SK-N-MC (cell line): ENCODE data around the gene GNB3.
"Not testable (repeated sequence)": the region's sequence is repeated elsewhere in the genome, so short reads cannot be mapped to it uniquely, and the experiment has no call there.

Source experiments
- DNase-seq: peaks from one replicate; pipeline ENCODE4 v3.0.0-alpha.2; 2011; ENCODE audit warnings: low read depth, low spot score
- H3K27ac ChIP-seq: fragments of 200-600 bp; sonication (generic); 2 replicates; pipeline ENCODE4 v1.5.1; 2016; ENCODE audit warnings: mixed run types
- H3K36me3 ChIP-seq: fragments of 200-600 bp; sonication (generic); 2 replicates; pipeline ENCODE4 v1.6.1; 2017; ENCODE audit warnings: antibody characterized with exemption, low read length, mixed read lengths; ENCODE audit not compliant: insufficient read depth
- H3K4me3 ChIP-seq: fragments of 200-600 bp; sonication (generic); 2 replicates; pipeline ENCODE4 v1.5.1; 2016
- H3K9ac ChIP-seq: fragments of 200-600 bp; sonication (generic); 2 replicates; pipeline ENCODE4 v1.8.0; 2017; ENCODE audit warnings: mixed run types, mixed read lengths; ENCODE audit not compliant: insufficient read length
- H3K9me3 ChIP-seq: fragments of 200-600 bp; sonication (generic); 2 replicates; pipeline ENCODE4 v1.6.1; 2017; ENCODE audit warnings: low read depth, mild to moderate bottlenecking, antibody characterized with exemption, low read length, moderate library complexity, mixed read lengths
- EZH2 ChIP-seq: fragments of 200-600 bp; sonication (generic); IDR thresholded peaks from one replicate; pipeline ENCODE4 v1.6.1; 2017; ENCODE audit warnings: antibody characterized with exemption
- FOXP2 ChIP-seq: optimal IDR thresholded peaks from 2 replicates; pipeline ENCODE3; 2011; ENCODE audit warnings: mild to moderate bottlenecking, moderate library complexity; ENCODE audit not compliant: insufficient read depth; ENCODE audit errors: extremely low read length, control extremely low read depth
- POLR2AphosphoS5 ChIP-seq: IDR thresholded peaks from 2 replicates; pipeline ENCODE4 v1.6.1; 2012; ENCODE audit warnings: mild to moderate bottlenecking, low read depth, low read length, borderline replicate concordance

The GNB3 gene

DNA sequence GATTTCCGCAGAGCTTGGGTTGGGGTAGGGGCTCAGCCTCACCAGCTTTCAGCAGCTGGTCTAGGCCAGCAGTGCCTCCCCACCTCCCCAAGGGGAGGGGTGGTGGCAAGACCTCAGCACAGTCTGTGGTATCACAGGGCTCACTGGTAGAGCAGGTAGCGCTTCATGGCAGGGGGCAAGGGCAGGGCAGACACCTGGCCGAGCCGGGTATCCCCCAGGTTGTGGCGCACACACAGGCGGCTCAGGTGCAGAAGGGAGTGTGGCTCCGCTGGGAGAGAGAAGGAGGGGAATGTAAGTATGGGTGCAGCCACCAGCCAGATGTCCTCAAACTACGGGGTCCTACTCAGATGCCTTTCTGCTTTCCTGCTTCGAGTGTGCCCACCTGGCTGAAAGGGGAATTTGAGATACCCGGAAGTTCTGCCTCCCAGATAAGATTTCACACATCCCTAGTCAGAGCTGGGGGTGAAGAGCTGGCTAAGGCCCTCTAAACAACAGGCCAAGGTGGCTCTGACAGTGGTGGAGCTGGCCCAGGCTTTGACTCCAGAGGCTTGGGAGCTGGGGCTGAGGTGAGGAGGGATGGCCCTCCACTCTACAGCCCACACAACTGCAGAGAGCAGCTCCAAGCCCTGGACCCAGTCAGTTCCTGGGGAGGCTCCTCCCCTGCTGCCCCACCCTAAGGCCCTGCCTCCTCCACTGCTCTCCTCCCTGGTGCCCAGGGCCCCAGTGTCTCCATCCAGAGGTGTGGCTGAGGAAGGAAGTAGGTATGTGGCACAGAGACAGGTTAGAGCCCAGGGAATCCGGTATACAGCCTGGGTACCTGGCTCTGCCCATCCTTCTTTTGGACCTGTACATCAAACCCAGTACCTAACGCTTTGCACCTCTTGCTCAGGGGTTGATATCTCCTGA lies 30.6 kb downstream of the GNB3 start:
- H3K36me3 ChIP-seq: peaks cover 21% of the 10 kb centered on the region
- H3K27ac ChIP-seq: peak overlapping the region; percentile 42; the same call in 1 of the 2 replicates
- no peaks in the 10 kb centered on the region for H3K9me3 ChIP-seq
- H3K4me3 ChIP-seq: no peak overlapping the region; the same call in 1 of the 2 replicates
- no peak for DNase-seq
- no peak overlapping the region for H3K9ac ChIP-seq
- peak; percentile 72 for TF ChIP-seq POLR2AphosphoS5
- no peak for TF ChIP-seq FOXP2
- TF ChIP-seq EZH2: no peak

GRCh38 chr12:6872073-6873048 lies 31.6 kb downstream of the GNB3 start:
- Histone ChIP-seq H3K36me3 (peaks cover 21% of the 10 kb centered on the region), H3K9ac (peak overlapping the region; percentile 85), H3K27ac (peak overlapping the region; percentile 42; the same call in 1 of the 2 replicates), H3K9me3 (no peaks in the 10 kb centered on the region), H3K4me3 (peak overlapping the region; percentile 93)
- no peak for DNase-seq
- TF ChIP-seq EZH2: no peak
- no peak for TF ChIP-seq FOXP2
- TF ChIP-seq POLR2AphosphoS5: peak; percentile 51; the same call in 1 of the 2 replicates

DNA sequence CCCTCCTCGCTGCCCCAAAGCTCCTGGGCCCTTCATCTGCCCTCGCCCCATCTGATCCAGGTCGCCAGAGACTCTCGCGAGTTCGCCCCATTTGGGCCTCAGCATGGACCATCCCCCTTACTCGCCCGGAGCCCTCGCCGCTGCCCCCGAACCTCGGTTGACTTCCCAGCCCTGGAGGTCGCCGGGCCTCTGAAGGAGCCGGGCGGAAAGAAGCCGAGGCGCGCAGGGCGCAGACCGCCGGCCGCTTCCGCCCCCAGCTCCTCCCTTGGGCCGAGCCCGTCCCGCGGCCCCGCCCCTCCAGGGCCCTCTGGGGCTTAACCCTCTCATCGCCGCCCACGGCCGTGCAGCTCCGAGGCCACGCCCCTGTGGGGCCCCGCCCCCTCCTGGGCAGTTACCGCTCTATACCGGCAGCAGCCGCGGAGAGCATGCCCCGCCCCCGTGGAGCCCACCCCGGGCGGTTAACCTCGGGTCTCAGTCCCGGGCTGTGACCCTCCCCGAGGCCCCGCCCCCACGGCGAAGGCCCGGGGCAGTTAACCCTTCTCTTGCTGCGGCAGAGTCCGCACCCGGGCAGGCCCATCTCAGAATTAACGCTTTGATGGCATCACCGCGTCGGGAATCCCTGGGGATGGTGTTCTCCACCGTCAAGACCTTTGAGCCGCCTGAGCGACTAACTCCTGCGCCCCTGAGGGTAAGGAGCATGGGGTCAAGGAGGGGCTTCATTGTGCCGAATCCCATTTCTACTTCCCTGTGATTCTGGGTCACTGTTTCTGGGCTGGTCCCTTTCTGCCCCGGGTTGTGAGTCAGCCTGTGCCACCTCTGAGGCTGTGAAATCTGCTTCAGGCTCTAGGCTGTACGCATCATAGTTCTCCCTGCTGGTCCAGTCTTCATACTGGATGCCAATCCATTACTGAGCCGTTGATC lies 32.6 kb downstream of the GNB3 start, which contains the start of gene SPSB2:
SPSB2 (minus strand) TSS at position 210 of the 921 bp plus-strand sequence. CDS start 402 bp downstream, outside the sequence.
- DNase-seq: no peak
- TF ChIP-seq POLR2AphosphoS5: peak; percentile 78
- TF ChIP-seq FOXP2: no peak
- peak within 1 kb of the TSS; percentile 46; the same call in 1 of the 2 replicates for H3K27ac ChIP-seq
- H3K36me3 ChIP-seq: peaks cover 21% of the 10 kb centered on the region
- H3K4me3 ChIP-seq: peak within 1 kb of the TSS; percentile 93
- peak within 1 kb of the TSS; percentile 85 for H3K9ac ChIP-seq
- no peaks in the 10 kb centered on the region for H3K9me3 ChIP-seq

DNA sequence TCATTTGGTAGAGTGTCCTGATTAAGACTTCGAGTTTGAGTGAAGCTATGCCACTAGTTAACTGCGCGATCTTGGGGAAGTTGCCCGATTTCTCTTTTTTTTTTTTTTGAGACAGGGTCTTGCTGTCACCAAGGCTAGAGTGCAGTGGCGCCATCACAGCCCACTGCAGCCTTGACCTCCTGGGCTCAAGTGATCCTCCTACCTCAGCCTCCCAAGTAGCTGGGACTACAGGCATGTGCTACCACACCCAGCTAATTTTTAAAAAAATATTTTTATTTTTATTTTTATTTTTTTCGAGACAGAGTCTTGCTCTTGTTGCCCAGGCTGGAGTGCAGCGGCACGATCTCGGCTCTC lies 33.3 kb downstream of the GNB3 start:
- Histone ChIP-seq H3K4me3 (peak overlapping the region; percentile 93), H3K27ac (peak overlapping the region; percentile 46; the same call in 1 of the 2 replicates), H3K36me3 (peaks cover 21% of the 10 kb centered on the region), H3K9ac (peak overlapping the region; percentile 62)
- H3K9me3 ChIP-seq, DNase-seq: not testable (repeated sequence)

GRCh38 chr12:6879824-6880223 lies 39.1 kb downstream of the GNB3 start:
- not testable (repeated sequence) for H3K9me3 ChIP-seq, DNase-seq, H3K27ac ChIP-seq

DNA sequence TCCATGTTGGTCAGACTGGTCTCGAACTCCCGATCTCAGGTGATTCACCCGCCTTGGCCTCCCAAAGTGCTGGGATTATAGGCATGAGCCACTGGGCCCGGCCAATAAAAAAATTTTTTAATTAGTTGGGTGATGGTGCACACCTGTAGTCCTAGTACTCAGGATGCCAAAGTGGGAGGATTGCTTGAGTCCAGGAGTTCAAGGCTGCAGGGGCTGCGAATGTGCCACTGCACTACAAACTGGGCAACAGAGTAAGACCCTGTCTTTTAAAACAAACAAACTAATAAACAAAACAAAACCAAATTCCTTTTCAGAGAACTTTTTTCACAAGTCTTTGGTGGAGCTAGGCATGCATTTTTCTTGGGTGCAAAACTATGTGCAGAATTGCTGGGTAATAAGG lies 42.5 kb downstream of the GNB3 start:
- no peak for DNase-seq
- no peak for TF ChIP-seq FOXP2
- no peak for TF ChIP-seq EZH2
- TF ChIP-seq POLR2AphosphoS5: no peak
- Histone ChIP-seq H3K9ac (no peak overlapping the region), H3K36me3 (no peaks in the 10 kb centered on the region), H3K4me3 (no peak overlapping the region), H3K27ac (no peak overlapping the region), H3K9me3 (no peaks in the 10 kb centered on the region)

More at GRCh38 chr12:6879824-6880223, 39.1 kb downstream of the GNB3 start:
- not testable (repeated sequence) for H3K9ac ChIP-seq, H3K4me3 ChIP-seq, H3K36me3 ChIP-seq

DNA sequence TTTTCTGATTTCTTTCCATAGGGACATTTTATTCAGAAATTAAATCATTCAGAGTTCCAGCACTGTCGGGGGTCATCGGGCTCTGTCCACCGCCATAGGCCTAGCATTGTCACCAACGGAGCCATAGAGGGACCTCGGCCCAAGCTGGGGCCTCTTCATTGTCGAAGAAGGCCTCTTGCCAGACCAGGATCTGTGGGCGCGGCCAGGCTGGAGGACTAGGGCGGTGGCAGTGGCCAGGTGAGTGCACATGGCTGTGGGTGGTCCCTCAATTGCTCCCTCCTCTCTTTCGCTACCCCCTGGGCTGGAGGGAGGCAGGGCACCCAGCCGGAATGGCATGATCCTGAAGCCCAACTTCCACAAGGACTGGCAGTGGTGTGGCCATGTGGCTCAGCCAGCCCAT lies 43.0 kb downstream of the GNB3 start:
- H3K9me3 ChIP-seq: no peaks in the 10 kb centered on the region
- no peak overlapping the region for H3K9ac ChIP-seq
- no peaks in the 10 kb centered on the region for H3K36me3 ChIP-seq
- no peak overlapping the region for H3K27ac ChIP-seq
- no peak for TF ChIP-seq FOXP2
- no peak for TF ChIP-seq EZH2
- TF ChIP-seq POLR2AphosphoS5: no peak
- no peak overlapping the region for H3K4me3 ChIP-seq
- no peak for DNase-seq
